ENCODE measurements around the gene RIPK4.

DNA sequence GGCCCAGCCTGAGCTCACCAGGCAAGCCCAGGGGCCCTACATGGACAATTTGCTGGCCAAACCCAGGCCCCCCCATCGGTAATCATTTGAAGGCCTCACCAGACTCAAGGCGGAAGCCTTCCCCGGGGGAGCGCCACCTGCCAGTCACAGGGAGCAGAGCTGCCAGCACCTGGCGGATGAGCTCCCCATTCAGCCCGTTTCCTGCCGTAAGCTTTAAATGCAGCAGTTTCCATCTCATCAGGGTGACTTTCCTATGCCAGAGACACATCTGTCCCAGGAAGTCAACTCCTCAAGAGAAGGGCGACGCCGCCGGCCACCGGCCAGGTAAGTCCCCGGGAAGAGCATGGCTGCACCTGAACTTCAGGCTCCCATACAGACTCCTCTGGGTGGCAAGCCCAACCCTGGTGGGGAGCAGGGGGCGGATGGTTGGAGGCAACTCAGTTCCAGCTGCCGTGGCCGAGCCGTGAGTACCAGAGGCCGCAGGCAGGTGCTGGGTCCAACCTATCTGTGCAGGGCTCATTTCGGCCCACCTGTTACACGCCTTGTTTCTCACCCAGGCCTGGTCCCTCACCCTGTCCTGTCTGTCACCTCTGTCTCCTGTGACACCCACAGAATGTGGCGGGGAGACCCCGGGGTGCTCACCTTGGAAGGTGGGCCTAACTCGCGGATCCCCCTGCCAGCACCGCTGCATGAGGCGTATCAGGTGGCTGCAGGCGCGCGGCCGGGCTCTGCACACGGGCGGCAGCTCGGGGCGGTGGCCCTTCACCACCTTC is 20.7 kb downstream of the RIPK4 start:
- TF ChIP-seq, protein P1, sequence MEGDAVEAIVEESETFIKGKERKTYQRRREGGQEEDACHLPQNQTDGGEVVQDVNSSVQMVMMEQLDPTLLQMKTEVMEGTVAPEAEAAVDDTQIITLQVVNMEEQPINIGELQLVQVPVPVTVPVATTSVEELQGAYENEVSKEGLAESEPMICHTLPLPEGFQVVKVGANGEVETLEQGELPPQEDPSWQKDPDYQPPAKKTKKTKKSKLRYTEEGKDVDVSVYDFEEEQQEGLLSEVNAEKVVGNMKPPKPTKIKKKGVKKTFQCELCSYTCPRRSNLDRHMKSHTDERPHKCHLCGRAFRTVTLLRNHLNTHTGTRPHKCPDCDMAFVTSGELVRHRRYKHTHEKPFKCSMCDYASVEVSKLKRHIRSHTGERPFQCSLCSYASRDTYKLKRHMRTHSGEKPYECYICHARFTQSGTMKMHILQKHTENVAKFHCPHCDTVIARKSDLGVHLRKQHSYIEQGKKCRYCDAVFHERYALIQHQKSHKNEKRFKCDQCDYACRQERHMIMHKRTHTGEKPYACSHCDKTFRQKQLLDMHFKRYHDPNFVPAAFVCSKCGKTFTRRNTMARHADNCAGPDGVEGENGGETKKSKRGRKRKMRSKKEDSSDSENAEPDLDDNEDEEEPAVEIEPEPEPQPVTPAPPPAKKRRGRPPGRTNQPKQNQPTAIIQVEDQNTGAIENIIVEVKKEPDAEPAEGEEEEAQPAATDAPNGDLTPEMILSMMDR (conservative IDR thresholded peaks at IDR 0.05; ENCODE audit: low read depth, low read length): no peak
- no peak for TF ChIP-seq EZH2 (IDR thresholded peaks at IDR 0.05; ENCODE audit: borderline replicate concordance, low read depth, low read length, poor library complexity, severe bottlenecking)
